GM20431 (cell line): ENCODE measurements around the gene PLTP.

Source experiments
- in situ Hi-C: fragments of 300-500 bp; cut with MseI, MboI; formaldehyde crosslinking; loops from one replicate; pipeline ENCODE4 v1.15.0; 2020; ENCODE audit warnings: low sequenced_read_pairs; ENCODE audit not compliant: unreplicated experiment

PLTP gene

DNA sequence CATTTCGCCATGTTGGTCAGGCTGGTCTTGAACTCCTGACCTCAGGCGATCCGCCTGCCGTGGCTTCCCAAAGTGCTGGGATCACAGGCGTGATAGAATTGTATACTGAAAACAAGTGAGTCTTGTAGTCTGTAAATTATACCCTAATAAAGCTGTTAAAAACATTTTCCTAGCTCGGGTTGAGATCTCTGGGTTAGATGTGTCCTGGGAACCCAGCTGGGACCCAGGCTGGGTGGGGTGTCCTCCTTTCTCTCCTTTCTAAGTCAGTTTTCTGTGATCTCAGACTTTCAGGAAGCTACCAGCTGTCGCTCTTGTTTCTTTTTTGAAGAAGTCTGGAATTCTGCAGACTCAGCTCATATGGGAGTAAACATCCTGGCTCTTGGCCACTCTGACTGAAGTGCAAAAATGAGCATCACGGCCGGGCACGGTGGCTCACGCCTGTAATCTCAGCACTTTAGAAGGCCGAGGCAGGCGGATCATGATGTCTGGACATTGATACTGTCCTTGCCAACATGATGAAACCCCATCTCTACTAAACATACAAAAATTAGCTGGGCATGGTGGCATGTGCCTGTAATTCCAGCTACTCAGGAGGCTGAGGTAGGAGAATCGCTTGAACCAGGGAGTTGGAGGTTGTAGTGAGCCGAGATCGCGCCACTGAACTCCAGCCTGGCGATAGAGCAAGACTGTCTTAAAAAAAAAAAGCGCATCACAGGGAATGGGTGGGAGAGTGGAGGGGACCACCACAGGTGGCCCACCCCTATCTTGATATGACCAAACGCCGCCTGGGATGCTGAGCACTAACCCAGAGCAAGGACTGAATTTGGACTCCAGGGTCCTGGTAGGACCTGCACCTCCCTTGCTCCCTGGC, 12.7 kb upstream of the PLTP start:
- in situ Hi-C loops: no loop called here

DNA sequence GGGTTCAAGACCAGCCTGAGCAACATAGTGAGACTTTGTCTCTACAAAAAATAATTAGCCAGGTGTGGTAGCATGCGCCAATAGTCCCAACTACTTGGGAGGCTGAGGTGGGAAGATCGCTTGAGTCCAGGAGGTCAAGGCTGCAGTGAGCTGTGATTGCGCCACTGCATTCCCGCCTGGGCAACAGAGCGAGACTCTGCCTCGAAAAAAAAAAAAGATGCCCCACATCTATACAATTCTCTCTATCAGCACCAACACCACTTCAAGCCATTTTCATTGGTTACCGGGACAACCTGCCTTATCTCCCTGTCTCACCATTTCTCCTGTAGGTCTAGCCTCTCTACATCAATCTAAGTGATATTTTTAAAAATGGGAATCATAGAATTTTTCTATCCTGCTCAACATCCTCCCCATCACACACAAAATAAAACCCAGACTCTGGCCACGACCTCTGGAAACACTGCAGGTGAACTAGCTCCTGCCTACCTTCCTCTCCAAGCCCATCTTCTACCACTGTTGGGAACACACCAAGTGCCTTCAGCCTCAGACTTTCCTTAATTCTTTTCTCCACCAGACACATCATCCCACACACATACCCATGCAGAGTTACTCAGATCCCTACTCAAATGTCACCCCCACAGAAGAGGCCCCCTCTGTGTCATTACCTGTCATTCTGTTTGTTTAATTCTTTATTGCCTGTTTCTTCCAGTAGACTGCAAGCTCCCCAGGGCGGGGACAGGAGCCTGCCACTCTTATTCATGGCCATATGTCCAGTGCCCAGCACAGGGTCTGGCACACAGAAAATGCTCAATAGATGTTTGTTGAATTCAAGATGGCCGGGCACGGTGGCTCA, 9.6 kb upstream of the PLTP start:
- in situ Hi-C loops: no loop called here

DNA sequence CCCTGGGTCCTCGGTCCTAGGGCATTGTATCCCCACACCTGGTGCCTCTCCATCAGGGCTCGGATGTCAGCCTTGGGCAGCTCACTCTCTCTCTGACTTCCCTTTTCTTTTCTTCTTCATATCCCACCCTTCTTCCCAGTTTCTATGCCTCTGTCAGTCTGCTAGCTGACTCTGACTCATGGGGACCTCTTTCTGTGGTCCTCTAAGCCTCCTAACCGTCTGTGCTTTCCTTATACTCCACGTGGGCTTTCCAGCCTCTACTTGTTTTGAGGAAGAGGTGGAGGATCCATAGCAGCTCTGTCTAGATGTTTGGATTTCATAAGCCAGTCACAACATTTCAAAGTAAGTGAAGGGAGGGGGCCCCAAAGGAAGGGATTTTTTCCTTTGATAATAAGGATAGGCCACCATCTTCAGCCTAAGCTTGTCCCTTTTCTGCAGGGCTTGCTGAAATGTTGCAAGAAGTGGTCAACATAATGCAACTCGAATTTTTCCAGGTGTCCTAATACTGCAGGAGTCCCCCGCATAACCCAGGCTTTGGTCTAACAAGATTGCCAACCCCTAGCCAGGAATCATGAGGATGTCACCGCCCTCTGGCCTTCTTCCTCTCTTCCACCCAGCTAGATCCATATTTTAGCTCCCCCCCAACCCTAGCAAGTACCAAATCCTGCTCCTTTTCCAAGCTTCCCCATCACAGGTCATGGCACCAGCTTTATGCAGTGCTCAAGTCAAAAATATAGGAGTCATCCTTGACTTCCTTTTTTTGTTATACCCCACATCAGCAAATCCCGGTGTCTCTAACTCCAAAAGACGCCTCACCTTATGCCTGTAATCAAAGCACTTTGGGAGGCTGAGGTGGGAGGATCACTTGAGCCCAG, 8.7 kb upstream of the PLTP start:
- in situ Hi-C loops: no loop called here

DNA sequence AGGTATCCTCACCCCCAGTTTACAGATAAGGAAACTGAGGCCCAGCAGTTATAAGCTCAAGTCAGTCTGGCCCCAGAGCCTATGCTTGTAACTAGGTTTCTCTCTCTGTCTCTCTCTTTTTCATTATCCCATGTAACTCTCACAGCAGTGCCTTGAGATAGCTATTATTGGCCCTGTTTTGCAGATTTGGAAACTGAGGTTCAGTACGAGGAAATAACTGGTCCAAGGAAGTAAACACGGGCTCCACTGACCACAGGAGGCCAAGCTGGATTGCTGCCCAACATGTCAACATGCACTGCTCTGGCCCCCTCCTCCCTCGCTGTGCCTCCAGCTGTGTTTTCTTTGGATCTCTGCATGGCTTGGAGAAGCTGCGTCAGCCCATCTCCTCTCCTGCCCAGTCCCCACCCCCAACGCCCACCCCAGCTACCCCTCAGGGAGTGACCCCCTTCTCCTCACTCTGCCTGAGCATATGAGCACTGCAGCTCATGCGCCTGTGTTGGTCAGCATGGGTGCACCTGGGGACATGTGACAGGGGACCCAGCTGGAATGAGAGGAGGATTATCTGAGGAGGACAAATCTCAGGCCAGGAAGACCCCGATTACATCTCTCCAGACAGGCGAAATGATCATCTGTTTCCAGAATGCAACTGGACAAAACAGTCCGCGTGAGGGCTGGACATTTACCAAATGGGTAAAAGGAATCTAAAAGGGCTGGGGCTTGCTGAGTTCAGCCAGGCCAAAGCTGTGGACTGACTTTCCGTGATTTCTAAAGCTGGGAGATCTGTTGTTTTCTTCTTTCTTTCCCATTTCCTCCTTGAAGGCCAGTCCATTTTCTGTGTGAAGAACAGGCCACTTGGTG, 7.8 kb upstream of the PLTP start:
- in situ Hi-C loops: no loop called here

DNA sequence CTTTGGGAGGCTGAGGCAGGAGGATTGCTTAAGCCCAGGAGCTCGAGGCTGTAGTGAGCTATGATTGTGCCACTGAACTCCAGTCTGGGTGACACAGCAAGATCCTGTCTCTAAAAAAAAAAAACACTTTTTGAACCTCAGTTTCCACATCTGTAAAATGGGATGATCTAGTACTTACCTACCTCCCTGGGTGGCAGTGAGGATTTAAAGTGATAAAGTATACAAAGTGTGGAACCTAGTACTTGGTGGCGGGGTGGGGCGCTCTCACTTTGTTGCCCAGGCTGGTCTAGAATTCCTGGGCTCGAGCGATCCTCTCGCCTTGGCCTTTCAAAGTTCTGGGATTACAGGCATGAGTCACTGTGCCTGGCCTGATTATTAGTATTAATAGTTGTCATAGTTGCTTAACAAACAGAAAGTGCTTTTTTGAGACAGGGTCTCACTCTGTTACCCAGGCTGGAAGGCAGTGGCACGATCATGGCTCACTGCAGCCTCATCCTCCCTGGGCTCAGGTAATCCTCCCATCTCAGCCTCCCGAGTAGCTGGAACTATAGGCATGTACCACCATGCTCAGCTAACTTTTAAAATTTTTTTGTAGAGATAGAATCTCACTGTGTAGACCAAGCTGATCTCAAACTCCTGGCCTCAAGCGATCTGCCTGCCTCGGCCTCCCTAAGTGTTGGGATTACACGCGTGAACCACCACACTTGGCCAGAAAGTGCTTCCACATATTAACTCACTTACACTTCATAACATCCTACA, 7.0 kb upstream of the PLTP start:
- in situ Hi-C loops: no loop called here

DNA sequence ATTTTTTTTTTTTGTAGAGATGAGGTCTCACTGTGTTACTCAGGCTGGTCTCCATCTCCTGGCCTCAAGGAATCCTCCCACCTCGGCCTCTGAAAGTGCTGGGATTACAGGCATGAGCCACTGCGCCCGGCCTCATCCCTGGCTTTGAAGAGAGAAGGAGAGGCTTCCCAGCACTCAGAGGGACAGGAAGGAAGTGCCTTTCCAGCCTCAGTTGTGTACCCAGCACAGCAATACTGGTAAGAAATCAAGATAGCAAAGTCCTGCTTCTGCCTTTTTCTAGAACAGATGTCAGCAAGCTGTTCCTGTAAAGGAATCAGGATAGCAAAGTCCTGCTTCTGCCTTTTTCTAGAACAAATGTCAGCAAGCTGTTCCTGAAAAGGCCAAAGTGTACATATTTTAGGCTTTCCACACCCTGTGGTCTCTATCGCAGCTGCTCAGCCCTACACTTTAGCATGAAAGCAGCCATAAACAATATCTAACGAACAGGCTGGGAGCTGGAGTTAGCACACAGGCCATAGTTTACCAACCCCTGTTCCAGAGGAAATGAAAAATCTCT, 6.3 kb upstream of the PLTP start:
- in situ Hi-C loops: no loop called here

DNA sequence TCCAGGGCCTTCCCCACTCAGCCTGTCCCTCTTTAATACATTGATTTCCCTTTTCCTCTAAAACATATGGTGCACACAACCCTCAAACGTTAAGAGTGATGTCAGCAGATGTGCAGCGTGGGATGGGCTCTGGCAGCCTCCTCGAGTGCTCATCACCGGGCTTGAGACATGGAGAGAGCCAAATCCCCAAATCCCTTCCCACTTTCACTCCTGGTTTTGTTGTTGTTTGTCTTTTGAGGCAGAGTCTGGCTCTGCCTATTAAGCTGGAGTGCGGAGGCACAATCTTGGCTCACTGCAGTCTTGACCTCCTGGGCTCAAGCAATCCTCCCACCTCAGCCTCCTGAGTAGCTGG, 5.8 kb upstream of the PLTP start:
- in situ Hi-C loops: no loop called here

DNA sequence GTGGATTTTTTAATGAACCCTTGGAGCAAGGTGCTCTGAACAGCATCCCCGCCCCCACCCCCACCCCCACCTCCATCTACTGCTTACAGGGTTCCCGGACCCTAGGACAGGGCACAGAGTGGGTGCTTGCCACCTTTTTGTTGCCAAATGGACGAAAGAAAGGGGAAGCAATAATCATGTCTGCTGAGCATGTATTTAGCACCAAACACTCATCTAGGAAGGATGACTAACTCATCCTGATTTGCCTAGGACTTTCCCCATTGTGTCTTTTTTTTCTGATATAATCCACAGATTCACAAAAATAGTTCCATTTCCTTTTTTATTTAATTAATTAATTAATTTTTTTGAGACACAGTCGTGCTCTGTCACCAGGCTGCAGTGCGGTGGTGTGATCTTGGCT, 1.2 kb upstream of the PLTP start:
- in situ Hi-C loops: no loop called here

DNA sequence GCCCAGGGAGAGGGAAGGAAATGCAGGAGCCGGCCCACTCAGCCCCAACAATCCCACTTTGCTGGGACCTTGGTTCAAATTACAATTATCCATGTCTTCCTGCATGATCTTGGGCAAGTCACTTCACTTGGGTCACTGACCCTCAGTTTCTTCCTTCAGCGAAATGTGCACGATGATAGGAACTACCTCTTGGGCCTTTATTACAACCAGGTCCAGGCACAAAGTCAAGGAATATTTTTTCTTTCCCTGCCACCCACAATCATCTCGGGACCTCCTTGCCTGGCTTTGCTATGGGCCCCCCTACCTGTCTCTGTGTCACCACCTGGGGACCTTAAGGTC, 358 bp upstream of the PLTP start:
- in situ Hi-C loops: no loop called here

DNA sequence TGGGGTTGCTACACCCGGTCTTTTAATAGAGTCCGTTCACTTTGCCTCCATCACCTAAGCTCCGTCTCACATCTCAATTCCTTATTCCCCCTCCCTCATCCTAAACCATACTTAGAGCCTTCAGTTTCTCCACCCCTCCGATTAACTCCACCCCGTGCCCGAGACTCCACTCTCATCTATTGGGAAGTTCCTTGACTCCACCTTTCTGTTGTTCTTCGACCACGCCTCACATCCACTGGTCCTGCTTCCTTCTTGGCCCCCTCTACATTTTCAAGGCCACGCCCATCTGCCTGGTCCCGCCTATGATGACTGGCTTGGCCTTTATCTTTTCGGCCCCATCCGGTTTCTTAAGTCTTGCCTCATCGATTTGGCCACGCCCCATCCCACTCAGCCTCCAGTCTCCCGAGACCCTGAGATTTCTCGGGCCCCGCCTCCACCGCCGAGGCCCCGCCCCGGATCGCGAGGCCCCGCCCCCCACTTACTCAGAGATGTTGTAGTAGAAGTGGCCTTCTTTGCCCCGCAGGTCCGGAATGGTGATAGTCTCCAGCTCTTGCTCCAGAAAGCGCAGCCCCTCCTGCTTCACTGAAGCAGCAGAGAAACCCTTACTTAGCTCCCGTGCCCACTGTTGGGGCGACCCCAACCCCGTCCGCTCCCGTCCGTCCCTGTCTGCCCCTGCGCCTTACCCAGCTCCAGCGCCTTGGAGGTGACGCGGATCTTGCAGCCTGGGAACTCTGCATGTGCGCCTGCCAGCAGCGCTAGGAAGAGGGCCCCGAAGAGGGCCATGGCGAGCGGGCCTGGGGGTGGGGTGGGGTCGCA, 1.1 kb downstream of the PLTP start:
- in situ Hi-C loops: no loop called here

DNA sequence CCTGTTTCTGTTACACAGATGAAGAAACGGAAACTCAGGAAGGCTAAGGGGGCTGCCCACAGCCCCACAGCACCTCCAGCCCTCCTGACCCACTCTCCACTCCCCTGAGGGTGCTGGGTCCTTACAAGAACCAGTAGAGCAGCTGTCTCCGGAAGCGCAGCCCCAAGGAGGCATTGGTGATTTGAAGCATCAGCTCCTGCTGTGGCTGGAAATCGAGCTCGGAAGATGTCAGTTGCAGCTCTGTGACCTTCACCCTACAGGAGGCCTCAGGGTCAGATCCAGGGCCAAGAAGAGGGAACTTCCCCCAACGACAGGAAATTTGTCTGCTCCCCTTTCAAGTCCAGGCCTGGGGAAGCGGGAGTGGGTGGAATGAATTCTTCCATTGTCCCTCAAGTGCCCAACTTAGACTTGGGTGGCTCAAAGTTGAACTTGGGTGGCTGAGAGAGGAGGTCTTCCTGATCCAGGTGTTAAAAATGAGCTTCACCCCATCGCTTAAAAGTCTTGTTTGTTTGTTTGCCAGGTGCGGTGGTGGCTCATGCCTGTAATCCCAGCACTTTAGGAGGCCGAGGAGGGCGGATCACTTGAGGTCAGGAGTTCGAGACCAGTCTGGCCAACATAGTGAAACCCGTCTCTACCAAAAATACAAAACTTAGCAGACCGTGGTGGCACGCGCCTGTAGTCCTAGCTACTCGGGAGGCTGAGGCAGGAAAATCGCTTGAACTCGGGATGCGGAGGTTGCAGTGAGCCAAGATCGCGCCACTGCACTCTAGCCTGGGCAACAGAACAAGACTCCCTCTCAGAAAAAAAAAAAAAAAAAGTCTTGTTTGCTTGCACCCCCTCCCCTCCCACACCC, 1.9 kb downstream of the PLTP start:
- in situ Hi-C loops: no loop called here

DNA sequence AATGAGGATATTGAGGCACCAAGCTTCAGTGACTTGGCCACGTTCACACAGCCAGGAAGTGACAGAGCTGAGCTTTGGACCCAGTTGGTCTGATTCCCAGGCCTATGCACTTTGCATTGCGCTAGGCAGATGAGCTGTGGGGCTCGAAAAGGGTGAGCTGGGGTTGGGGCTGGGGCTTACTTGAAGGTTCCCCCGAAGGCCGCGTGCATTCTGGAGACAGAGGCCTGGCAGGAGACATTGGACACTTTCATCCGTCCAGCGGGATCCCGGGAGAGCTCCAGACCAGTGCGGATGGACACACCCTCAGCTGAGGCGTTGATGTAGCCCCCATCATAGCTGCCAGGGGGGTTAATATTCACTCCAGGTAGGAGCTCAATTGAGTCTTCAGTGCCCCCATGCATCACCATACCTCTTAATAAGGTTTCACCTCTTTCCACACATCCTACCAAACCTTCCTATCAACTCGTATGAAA, 2.6 kb downstream of the PLTP start:
- in situ Hi-C loops: no loop called here

DNA sequence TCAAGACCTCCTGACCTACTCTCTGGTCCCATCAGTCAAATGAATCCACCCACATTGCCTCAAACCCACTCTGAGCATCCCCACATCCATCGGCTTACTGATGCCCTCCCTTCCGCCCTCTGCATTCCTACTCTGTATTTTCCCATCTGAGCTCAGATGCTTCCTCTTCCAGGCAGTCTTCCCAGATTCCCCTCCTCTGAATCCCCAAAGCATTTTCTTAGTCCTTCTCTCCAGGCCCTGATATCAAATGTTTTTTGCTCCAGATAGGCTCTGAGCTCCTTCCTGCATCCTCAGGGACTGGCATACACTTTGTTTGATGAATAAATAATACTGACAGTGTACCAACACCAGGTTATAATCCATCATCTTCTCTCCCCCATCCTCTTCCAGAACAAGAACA, 3.9 kb downstream of the PLTP start:
- in situ Hi-C loops: no loop called here

DNA sequence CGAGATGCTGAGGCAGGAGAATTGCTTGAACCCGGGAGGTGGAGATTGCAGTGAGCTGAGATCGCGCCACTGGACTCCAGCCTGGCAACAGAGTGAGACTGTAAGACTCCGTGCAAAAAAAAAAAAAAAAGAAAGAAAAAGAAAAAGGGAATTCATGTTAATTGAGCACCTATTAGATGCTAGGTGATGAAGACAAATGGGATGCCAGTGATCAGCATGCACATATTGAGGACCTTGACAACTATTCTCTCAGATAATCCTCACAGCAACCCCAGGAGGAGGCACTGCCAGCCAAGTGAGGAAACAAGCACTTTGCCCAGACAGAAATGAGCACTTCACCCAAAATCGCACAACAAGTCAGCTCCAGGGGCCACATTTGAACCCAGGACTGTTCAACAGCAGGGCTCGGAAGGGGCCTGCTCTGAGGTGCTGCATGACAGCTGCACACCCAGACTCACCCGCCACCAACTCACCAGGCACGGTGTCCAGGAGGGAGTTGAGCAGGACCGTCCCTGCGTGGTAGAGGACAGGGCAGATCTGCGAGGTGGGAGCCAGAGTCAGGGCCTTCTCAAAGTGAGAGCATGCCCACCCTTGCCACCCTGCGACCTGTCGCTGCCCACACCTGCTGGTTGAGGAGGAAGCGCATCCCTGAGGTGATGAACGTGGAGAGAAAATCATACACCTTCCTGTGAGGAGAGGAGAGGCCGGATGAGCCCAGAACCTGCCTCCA, 4.6 kb downstream of the PLTP start:
- in situ Hi-C loops: no loop called here

DNA sequence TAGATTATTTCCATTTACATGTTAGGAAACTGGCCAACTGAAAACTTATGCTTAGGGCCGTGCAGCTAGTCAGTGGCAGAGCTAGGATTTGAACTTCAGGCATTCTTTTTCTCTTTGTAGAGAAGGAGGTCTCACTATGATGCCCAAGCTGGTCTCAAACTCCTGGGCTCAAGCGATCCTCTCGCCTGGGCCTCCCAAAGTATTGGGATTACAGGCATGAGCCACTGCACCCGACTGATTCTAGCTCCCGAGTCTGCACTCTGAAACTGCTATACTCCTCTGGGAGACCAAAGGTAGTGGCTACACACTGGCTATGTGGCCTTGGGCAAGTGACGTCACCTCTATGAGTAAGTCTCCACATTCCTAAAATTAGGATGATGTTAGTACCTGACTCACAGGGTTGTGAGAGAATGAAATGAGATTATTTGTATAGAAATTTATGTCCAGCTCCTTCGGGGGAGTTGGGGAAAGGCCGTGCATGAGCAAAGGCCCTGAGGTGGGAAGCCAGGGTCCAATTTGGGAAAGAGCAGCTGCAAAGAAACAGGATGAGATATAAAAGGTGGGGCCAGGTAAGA, 6.4 kb downstream of the PLTP start:
- in situ Hi-C loops: no loop called here
